Panc1 (cell line): ENCODE results near the gene GPRC5C.

Experiments used
- CTCF ChIP-seq: fragments of 450-650 bp; IDR thresholded peaks from 2 replicates; pipeline ENCODE4 v1.5.1; 2017; ENCODE audit warnings: mild to moderate bottlenecking
- POLR2AphosphoS5 ChIP-seq: IDR thresholded peaks from 2 replicates; pipeline ENCODE4 v1.6.1; 2012; ENCODE audit warnings: mild to moderate bottlenecking, low read depth, low read length, moderate library complexity
- REST ChIP-seq, 2 experiments: IDR thresholded peaks; 2 replicates each; pipeline ENCODE4 v1.6.1; 2011 to 2012; ENCODE audit warnings: low read depth in 2 of 2, control low read depth in 1 of 2, low read length in 1 of 2, mild to moderate bottlenecking in 1 of 2, moderate library complexity in 1 of 2; ENCODE audit not compliant: insufficient read depth in 1 of 2
- SIN3A ChIP-seq: IDR thresholded peaks from 2 replicates; pipeline ENCODE4 v1.6.1; 2012; ENCODE audit warnings: low read depth, mild to moderate bottlenecking, low read length, moderate library complexity, borderline replicate concordance; ENCODE audit not compliant: insufficient read depth
- TCF7L2 ChIP-seq: IDR thresholded peaks from 2 replicates; pipeline ENCODE4 v1.6.1; 2011; ENCODE audit warnings: mild to moderate bottlenecking, low read depth, low read length, inconsistent platforms

- TF ChIP-seq CTCF (no peak), POLR2AphosphoS5 (0 out of 2 replicates have a peak, but pooled peaks have one; percentile 26), REST (IDR thresholded peaks at IDR 0.05; ENCODE audit: insufficient read depth in 1 of 2, low read depth in 2 of 2, low read length in 1 of 2) (0 out of 4 replicates have a peak, but pooled peaks of 1 of the 2 experiments have one; percentile 12), SIN3A (peak; percentile 94), TCF7L2 (peak; percentile 31; the same call in 1 of the 2 replicates)
These were observed at the start of gene GPRC5C for GRCh38 chr17:74431568-74432423.
